HepG2 (cell line): ENCODE measurements around the gene ATN1. TPM values are rescaled to one million over a fixed set of nuclear protein-coding genes. Genes with fewer than 3 reads are reported as not detected.
A peak's percentile ranks its signal among the peaks of the same experiment; 100 is the strongest.

ENCODE experiments used
- ATAC-seq: fragments of 200-7000 bp; cut with Tn5 transposase; 3 replicates; pipeline ENCODE4 v1.9.1; 2020; ENCODE audit warnings: mild to moderate bottlenecking, moderate library complexity
- BruUV-seq: library from RNA; stranded (reverse); fragments of 400-500 nt; replicated peaks from 2 replicates; lab custom pipeline; 2021; lab: Mats Ljungman, UMichigan
- CTCF ChIA-PET: fragments of 300-600 bp; formaldehyde crosslinking; extraction: SDS; loops from one replicate; lab custom pipeline; 2021; ENCODE audit warnings: low total read pairs, inconsistent platforms, low intra/inter-chr PET ratio; lab: Yijun Ruan, JAX
- POLR2A ChIA-PET: fragments of 350-600 bp; sonication (Branson Sonifier 250); formaldehyde crosslinking; loops from one replicate; lab custom pipeline; 2020; ENCODE audit warnings: antibody characterized with exemption, inconsistent platforms; lab: Yijun Ruan, JAX
- DNase-seq: peaks from one replicate; pipeline ENCODE4 v3.0.0-alpha.2; 2015; ENCODE audit warnings: low spot score
- FAIRE-seq: peaks from 3 replicates; lab custom pipeline; 2011; peaks lifted over from hg19 to GRCh38; lab: Jason Lieb, UNC
- H2AFZ ChIP-seq: one replicate; pipeline ENCODE4 v1.6.1; 2011; ENCODE audit warnings: low read length, inconsistent platforms
- H3K27ac ChIP-seq: fragments of 300-600 bp; 3 replicates; pipeline ENCODE4 v1.8.0; 2011; ENCODE audit warnings: mixed run types, mild to moderate bottlenecking, mixed read lengths, low read length, inconsistent platforms; ENCODE audit not compliant: insufficient read depth; ENCODE audit errors: extremely low read length
- H3K27me3 ChIP-seq, 2 experiments: fragments of 200-600 bp in 1 of 2; 2 replicates in 1 of 2; 3 replicates in 1 of 2; pipeline versions ENCODE4 v1.6.0 to v1.8.0; 2011; ENCODE audit warnings: low read length in 2 of 2, mild to moderate bottlenecking in 2 of 2, moderate library complexity in 2 of 2, inconsistent platforms in 1 of 2; ENCODE audit not compliant: insufficient read depth in 2 of 2, control insufficient read depth in 1 of 2
- H3K36me3 ChIP-seq, 2 experiments: fragments of 200-600 bp in 1 of 2; replicated peaks in 1 of 2; 2 replicates in 1 of 2; 3 replicates in 1 of 2; pipeline versions ENCODE4 v1.5.1 to v1.8.0; 2011; ENCODE audit warnings: low read length in 2 of 2, inconsistent platforms in 1 of 2; ENCODE audit not compliant: insufficient read depth in 2 of 2, control insufficient read depth in 1 of 2
- H3K4me1 ChIP-seq: 2 replicates; pipeline ENCODE4 v1.5.1; 2012; ENCODE audit warnings: low read length, inconsistent platforms; ENCODE audit not compliant: insufficient read depth
- H3K4me2 ChIP-seq: 2 replicates; pipeline ENCODE4 v1.6.0; 2011; ENCODE audit warnings: low read depth, low read length, inconsistent platforms
- H3K4me3 ChIP-seq, 3 experiments: fragments of 200-600 bp in 1 of 3; sonication (generic), shearing (Covaris generic) in 1 of 3; replicated peaks in 1 of 3; 2 replicates each; pipeline ENCODE4 v1.5.1; 2011 to 2016; ENCODE audit warnings: low read length in 3 of 3, inconsistent platforms in 2 of 3, low read depth in 2 of 3, mild to moderate bottlenecking in 2 of 3, control low read depth in 1 of 3, mixed read lengths in 1 of 3; ENCODE audit not compliant: insufficient read depth in 1 of 3
- H3K79me2 ChIP-seq: one replicate; pipeline ENCODE4 v1.6.1; 2011; ENCODE audit warnings: low read length, inconsistent platforms; ENCODE audit not compliant: insufficient read depth
- H3K9ac ChIP-seq: 2 replicates; pipeline ENCODE4 v1.6.0; 2011; ENCODE audit warnings: mild to moderate bottlenecking, low read depth, low read length, inconsistent platforms; ENCODE audit not compliant: insufficient read depth
- H3K9me3 ChIP-seq: 2 replicates; pipeline ENCODE4 v1.5.1; 2012; ENCODE audit warnings: mild to moderate bottlenecking, low read length
- H4K20me1 ChIP-seq: 2 replicates; pipeline ENCODE4 v1.6.0; 2011; ENCODE audit warnings: inconsistent platforms, mild to moderate bottlenecking, low read length, moderate library complexity; ENCODE audit not compliant: insufficient read depth
- RAD21 ChIP-seq: fragments of 450-650 bp; formaldehyde crosslinking; IDR thresholded peaks from 2 replicates; pipeline ENCODE4 v1.5.0; 2020; ENCODE audit warnings: mild to moderate bottlenecking
- SATB2 ChIP-seq: sonication (generic); formaldehyde crosslinking; IDR thresholded peaks from 2 replicates; pipeline ENCODE4 v1.5.0; 2020; ENCODE audit warnings: missing genetic modification reagents
- ZNF484 ChIP-seq: sonication (generic); formaldehyde crosslinking; IDR thresholded peaks from 2 replicates; pipeline ENCODE4 v1.5.1; 2020; ENCODE audit warnings: mild to moderate bottlenecking, low read depth, missing genetic modification reagents, borderline replicate concordance
- ZNF772 ChIP-seq: sonication (generic); formaldehyde crosslinking; IDR thresholded peaks from 2 replicates; pipeline ENCODE4 v1.5.0; 2020; ENCODE audit warnings: mild to moderate bottlenecking, missing genetic modification reagents
- WGBS: methylation state at CpG from one replicate; pipeline ENCODE4 v1.1.6; 2017; ENCODE audit warnings: low lambda C conversion rate; 5-methylcytosine and 5-hydroxymethylcytosine counted together
- in situ Hi-C: cut with HindIII; loops from 2 replicates; pipeline ENCODE4 v1.10.0; 2017; ENCODE audit warnings: low pct_unique_long_range_greater_than_20kb; ENCODE audit not compliant: extremely low pct_ligation_motif_present
- intact Hi-C: fragments of 100-400 bp; cut with micrococcal nuclease; formaldehyde crosslinking; loops from one replicate; pipeline ENCODE4 v1.10.0; 2022; ENCODE audit not compliant: unreplicated experiment
- polyA plus RNA-seq, 8 experiments: library from polyadenylated mRNA; depleted of rRNA in 3 of 8; stranded (reverse) in 7 of 8; unstranded in 1 of 8; fragments of >200 nt; fragmentation: Illumina TruSeq in 4 of 8; extraction: Trizol in 4 of 8; gene quantifications; 2 replicates each; pipeline versions ENCODE4 v1.2.1 to v1.2.3, GENCODE V29; 2011 to 2016; ENCODE audit warnings: low read depth in 4 of 8, missing spikeins in 1 of 8, mixed read lengths in 1 of 8; ENCODE audit not compliant: insufficient read depth in 1 of 8
- total RNA-seq, 5 experiments: library from RNA; depleted of rRNA; stranded (reverse); fragments of >200 nt; fragmentation: Illumina TruSeq; extraction: Trizol; gene quantifications; 2 replicates each; pipeline ENCODE4 v1.2.3, GENCODE V29; 2016; ENCODE audit warnings: low read depth in 1 of 5
- TF ChIP-seq, protein P1 (sequence below): sonication (generic); formaldehyde crosslinking; IDR thresholded peaks from 2 replicates; pipeline ENCODE4 v1.5.0; 2020; ENCODE audit warnings: missing genetic modification reagents
- TF ChIP-seq, protein P2 (sequence below): sonication (generic); formaldehyde crosslinking; IDR thresholded peaks from 2 replicates; pipeline ENCODE4 v1.8.0; 2022; ENCODE audit warnings: mild to moderate bottlenecking, missing genetic modification reagents, moderate library complexity
- TF ChIP-seq, protein P3 (sequence below): sonication (generic); formaldehyde crosslinking; IDR thresholded peaks from 2 replicates; pipeline ENCODE4 v1.4.0; 2020; ENCODE audit warnings: missing genetic modification reagents
- TF ChIP-seq, protein P4 (sequence below): IDR thresholded peaks from 2 replicates; pipeline ENCODE4 v1.6.1; 2016; ENCODE audit warnings: missing compliant biosample characterization, missing genetic modification reagents, borderline replicate concordance

ATN1 gene
- total and polyA plus RNA-seq, 2 of the 13 experiments (the other 11 are each of a cell fraction or from before 2014, with no cell fraction given): 2.1 to 8.6 TPM

DNA sequence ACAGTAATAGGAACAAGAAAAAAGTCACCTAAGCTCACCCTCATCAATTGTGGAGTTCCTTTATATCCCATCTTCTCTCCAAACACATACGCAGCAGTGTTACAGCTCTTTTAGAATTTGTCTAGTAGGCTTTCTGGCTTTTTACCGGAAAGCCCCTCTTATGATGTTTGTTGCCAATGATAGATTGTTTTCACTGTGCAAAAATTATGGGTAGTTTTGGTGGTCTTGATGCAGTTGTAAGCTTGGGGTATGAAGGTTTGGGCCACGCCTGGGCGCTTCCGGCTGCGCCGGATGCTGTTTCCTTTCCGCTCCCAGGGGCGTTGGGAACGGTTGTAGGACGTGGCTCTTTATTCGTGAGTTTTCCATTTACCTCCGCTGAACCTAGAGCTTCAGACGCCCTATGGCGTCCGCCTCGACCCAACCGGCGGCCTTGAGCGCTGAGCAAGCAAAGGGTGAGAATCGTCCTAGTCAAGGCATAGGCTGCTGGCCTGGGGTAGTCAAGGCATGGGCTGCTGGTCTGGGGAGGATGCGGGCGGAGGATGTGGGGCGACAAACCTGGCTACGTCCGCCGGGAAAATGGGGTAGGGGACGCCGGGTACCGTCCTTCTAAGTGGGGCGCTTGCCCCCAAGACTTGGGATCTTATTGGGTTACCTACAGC is 16.1 kb downstream of the ATN1 start, which contains the start of the genes C12orf57 and RNU7-1 (continued):
- TF ChIP-seq, protein P1, sequence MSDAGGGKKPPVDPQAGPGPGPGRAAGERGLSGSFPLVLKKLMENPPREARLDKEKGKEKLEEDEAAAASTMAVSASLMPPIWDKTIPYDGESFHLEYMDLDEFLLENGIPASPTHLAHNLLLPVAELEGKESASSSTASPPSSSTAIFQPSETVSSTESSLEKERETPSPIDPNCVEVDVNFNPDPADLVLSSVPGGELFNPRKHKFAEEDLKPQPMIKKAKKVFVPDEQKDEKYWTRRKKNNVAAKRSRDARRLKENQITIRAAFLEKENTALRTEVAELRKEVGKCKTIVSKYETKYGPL (CRISPR knock-in tag): peak; percentile 79; the same call in 1 of the 2 replicates

DNA sequence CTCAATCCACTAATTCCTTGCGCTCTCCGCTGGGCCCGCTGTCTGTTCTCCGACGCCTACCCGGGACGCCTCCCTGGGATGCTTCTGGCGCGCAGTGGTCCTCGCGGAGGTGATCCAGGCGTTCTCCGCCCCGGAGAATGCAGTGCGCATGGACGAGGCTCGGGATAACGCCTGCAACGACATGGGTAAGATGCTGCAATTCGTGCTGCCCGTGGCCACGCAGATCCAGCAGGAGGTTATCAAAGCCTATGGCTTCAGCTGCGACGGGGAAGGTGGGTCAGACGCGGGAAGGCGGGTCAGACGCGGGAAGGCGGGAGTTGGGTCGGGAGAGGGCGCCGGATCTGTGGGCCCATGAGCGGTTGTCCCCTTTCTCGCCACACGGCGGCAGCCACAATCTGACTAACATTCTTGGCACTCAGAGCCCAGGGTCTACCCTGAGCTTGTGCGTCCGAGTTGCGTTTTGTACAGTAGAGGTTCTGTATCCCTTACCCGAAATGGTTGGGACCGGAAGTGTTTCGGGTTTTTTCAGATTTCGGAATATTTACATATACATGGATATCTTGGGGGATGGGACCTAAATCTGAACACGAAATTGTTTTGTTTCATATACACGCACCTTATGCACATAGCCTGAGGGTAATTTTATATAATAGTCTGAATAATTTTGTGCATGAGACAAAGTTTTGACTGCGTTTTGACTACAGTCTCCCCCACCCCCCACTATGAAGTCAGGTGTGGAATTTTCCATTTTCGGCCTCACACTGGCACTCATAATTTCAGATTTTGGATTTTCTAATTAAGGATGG is 16.8 kb downstream of the ATN1 start:
- peaks cover 38% of the 10 kb centered on the region for H3K4me1 ChIP-seq
- H3K9me3 ChIP-seq: no peaks in the 10 kb centered on the region
- DNase-seq: peak; percentile 90
- no peak overlapping the region for H2AFZ ChIP-seq
- peak overlapping the region; percentile 92 for H3K4me2 ChIP-seq
- peak; percentile 58 for ATAC-seq
- in situ Hi-C loops (loop anchor here (10.0 kb wide), 1 partner anchor 170 kb away; no protein-coding TSS in a partner anchor), intact Hi-C loops (loop anchor here (1.0 kb wide), 1 partner anchor 148 kb away; the partner anchor contains the start of gene C1R)
- peak overlapping the region; percentile 82 for H3K9ac ChIP-seq
- no peaks in the 10 kb centered on the region for H4K20me1 ChIP-seq
- H3K36me3 ChIP-seq: peaks cover 0 to 4% of the 10 kb centered on the region in 2 experiments; a peak in 1 of 5 replicates
- BruUV-seq: no TSS peak
- no peaks in the 10 kb centered on the region for H3K79me2 ChIP-seq
- H3K27ac ChIP-seq: peak overlapping the region; percentile 98
- WGBS: 14% methylated on average over 11 of the region's 48 CpGs
- H3K4me3 ChIP-seq: peak overlapping the region; percentile 54 to 79 (median 73)
- FAIRE-seq: peak; percentile 92
- POLR2A ChIA-PET: interaction anchor here (0.6 to 5.2 kb wide), 51 partner anchors 10 to 410 kb away, joined by 3 to 180 read pairs (median 6); partner anchors contain the start of genes ATN1, C1R, C1RL and C1S
- CTCF ChIA-PET: interaction anchor here (0.8 to 2.2 kb wide), 8 partner anchors 17 to 169 kb away, joined by 3 to 15 read pairs (median 4); partner anchors contain the start of genes C1RL and LPCAT3
- H3K27me3 ChIP-seq: no peaks in the 10 kb centered on the region
- TF ChIP-seq, protein P2, sequence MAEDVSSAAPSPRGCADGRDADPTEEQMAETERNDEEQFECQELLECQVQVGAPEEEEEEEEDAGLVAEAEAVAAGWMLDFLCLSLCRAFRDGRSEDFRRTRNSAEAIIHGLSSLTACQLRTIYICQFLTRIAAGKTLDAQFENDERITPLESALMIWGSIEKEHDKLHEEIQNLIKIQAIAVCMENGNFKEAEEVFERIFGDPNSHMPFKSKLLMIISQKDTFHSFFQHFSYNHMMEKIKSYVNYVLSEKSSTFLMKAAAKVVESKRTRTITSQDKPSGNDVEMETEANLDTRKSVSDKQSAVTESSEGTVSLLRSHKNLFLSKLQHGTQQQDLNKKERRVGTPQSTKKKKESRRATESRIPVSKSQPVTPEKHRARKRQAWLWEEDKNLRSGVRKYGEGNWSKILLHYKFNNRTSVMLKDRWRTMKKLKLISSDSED (CRISPR knock-in tag): no peak
- TF ChIP-seq ZNF772 (CRISPR knock-in tag): peak; percentile 74; the same call in 1 of the 2 replicates
- TF ChIP-seq, protein P3, sequence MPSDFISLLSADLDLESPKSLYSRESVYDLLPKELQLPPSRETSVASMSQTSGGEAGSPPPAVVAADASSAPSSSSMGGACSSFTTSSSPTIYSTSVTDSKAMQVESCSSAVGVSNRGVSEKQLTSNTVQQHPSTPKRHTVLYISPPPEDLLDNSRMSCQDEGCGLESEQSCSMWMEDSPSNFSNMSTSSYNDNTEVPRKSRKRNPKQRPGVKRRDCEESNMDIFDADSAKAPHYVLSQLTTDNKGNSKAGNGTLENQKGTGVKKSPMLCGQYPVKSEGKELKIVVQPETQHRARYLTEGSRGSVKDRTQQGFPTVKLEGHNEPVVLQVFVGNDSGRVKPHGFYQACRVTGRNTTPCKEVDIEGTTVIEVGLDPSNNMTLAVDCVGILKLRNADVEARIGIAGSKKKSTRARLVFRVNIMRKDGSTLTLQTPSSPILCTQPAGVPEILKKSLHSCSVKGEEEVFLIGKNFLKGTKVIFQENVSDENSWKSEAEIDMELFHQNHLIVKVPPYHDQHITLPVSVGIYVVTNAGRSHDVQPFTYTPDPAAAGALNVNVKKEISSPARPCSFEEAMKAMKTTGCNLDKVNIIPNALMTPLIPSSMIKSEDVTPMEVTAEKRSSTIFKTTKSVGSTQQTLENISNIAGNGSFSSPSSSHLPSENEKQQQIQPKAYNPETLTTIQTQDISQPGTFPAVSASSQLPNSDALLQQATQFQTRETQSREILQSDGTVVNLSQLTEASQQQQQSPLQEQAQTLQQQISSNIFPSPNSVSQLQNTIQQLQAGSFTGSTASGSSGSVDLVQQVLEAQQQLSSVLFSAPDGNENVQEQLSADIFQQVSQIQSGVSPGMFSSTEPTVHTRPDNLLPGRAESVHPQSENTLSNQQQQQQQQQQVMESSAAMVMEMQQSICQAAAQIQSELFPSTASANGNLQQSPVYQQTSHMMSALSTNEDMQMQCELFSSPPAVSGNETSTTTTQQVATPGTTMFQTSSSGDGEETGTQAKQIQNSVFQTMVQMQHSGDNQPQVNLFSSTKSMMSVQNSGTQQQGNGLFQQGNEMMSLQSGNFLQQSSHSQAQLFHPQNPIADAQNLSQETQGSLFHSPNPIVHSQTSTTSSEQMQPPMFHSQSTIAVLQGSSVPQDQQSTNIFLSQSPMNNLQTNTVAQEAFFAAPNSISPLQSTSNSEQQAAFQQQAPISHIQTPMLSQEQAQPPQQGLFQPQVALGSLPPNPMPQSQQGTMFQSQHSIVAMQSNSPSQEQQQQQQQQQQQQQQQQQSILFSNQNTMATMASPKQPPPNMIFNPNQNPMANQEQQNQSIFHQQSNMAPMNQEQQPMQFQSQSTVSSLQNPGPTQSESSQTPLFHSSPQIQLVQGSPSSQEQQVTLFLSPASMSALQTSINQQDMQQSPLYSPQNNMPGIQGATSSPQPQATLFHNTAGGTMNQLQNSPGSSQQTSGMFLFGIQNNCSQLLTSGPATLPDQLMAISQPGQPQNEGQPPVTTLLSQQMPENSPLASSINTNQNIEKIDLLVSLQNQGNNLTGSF (CRISPR knock-in tag): peak; percentile 31; the same call in 1 of the 2 replicates
- TF ChIP-seq, protein P4, sequence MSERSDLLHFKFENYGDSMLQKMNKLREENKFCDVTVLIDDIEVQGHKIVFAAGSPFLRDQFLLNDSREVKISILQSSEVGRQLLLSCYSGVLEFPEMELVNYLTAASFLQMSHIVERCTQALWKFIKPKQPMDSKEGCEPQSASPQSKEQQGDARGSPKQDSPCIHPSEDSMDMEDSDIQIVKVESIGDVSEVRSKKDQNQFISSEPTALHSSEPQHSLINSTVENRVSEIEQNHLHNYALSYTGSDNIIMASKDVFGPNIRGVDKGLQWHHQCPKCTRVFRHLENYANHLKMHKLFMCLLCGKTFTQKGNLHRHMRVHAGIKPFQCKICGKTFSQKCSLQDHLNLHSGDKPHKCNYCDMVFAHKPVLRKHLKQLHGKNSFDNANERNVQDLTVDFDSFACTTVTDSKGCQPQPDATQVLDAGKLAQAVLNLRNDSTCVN (CRISPR knock-in tag): no peak
- TF ChIP-seq RAD21 (CRISPR knock-in tag): peak; percentile 81
- 0 out of 2 replicates have a peak, but pooled peaks have one; percentile 54 for TF ChIP-seq SATB2 (CRISPR knock-in tag)
- TF ChIP-seq ZNF484: no peak
